GM19397 (cell line): ENCODE results near the gene OR52M1.

ENCODE experiments used
- ATAC-seq: cut with Tn5 transposase; IDR thresholded peaks from one replicate; pipeline ENCODE4 v1.9.1; 2021; ENCODE audit warnings: mild to moderate bottlenecking, moderate library complexity; ENCODE audit not compliant: unreplicated experiment

Gene OR52M1

GRCh38 chr11:4560467-4560866 lies 15.5 kb downstream of the OR52M1 start:
- no peak for ATAC-seq

GRCh38 chr11:4565371-4565770 lies 20.4 kb downstream of the OR52M1 start:
- ATAC-seq: no peak

- ATAC-seq: no peak
These were observed 24.1 kb downstream of the OR52M1 start for GRCh38 chr11:4569075-4569474.

- no peak for ATAC-seq
These were observed 31.9 kb downstream of the OR52M1 start for GRCh38 chr11:4576880-4577279.

- no peak for ATAC-seq
These were observed 32.8 kb downstream of the OR52M1 start for GRCh38 chr11:4577761-4578160.

GRCh38 chr11:4578624-4579023 lies 33.6 kb downstream of the OR52M1 start:
- ATAC-seq: no peak

GRCh38 chr11:4580124-4580523 lies 35.1 kb downstream of the OR52M1 start:
- no peak for ATAC-seq

GRCh38 chr11:4581443-4581842 lies 36.5 kb downstream of the OR52M1 start, which contains the start of gene OR52I2:
Gene OR52I2 (plus strand): TSS chr11:4581743.
- no peak for ATAC-seq

GRCh38 chr11:4589017-4589416 lies 44.0 kb downstream of the OR52M1 start:
- ATAC-seq: no peak

- ATAC-seq: no peak
These were observed 48.7 kb downstream of the OR52M1 start, which contains the start of gene OR52I1 for GRCh38 chr11:4593739-4594138. Gene OR52I1 (plus strand): TSS chr11:4594039. CDS start chr11:4594039, 0 bp downstream.
